Hippocampal formation (tissue), 2 donors: ENCODE data around the gene ACHE.

ENCODE experiments used
- DNase-seq, 2 donors: peaks; one replicate each; lab custom pipeline; 2025; lab: John Stamatoyannopoulos, UW

The ACHE gene

DNA sequence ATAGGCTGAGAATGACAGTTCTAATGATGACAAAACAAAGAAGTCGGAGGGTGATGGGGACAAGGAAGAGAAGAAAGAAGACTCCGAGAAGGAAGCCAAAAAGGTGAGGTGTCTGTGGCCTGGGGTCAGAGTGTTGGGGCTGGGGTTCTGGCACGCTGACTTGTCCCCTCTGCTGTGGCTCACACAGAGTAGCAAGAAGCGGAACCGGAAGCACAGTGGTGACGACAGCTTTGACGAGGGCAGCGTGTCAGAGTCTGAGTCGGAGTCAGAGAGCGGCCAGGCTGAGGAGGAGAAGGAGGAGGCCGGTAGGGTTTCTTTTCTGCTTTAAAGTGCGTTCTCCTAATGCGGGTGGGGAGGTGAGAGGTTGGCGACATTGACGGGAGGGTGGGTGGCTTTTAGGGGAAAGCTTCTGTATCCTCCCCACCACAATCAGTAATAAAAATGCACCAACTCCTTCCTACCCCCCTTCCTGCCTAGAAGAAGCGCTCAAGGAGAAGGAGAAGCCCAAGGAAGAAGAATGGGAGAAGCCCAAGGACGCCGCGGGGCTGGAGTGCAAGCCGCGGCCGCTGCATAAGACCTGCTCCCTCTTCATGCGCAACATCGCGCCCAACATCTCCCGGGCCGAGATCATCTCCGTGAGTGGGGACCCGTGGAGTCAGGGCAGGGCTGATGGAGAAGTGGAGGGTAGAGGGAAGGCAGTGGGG is 10.8 kb downstream of the ACHE start:
- no peak for DNase-seq

DNA sequence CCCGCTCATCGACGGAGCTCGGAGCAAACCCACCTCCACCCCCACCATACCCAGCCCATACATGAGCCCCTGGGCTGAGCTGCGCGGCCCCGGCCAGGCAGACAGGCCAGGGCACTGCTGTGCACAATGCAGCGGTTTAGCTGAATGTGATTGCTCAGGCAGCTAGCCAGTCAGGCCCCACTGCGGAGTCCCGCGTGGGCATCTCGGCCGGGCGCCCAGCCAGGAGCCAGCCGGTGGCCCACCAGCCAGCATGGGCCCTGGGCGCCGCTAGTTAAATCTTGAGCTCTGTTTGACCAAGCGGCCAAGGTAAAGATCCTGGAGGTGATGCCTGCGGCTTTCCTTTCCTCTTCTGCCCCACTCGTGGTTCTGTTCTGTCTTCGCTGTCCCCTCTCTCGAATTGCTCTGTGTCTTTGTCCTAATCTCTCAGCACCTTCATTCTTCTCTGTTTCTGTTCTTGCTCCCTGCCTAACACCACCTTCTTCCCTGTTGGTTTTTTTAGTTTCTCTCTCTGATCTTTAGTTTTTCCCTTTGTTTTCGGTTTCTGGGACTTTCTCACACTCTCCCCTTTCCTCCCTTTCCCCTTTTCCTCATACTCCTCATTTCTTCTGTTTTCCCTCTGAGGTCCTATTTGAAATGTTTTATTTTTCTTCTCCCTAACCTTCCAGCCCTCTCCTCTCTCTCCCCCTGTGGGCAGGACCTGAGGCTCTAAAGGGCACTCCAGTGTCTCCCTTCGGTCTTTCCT is 12.7 kb downstream of the ACHE start:
- no peak for DNase-seq

DNA sequence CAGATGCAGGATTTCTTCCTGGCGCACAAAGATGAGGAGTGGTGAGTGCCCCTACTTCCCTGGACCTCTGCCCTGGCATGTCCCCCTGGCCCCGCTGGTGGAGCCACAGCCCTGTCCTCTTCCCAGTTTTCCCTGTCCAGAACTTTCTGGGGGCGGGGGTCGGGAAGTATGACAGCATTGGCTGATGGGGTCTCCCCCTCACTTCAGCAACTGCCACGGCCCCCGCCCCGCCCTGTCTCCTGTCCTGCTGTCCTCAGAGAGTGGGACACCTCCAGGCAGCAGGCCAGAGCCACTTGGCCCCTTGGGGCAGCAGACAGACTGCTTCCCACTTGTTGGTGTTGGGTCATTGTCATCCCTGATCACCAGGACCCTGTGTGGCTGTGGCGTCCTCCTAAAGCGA is 13.5 kb downstream of the ACHE start:
- DNase-seq: no peak

GRCh38 chr7:100881136-100881535 is 14.6 kb downstream of the ACHE start:
- DNase-seq: no peak

DNA sequence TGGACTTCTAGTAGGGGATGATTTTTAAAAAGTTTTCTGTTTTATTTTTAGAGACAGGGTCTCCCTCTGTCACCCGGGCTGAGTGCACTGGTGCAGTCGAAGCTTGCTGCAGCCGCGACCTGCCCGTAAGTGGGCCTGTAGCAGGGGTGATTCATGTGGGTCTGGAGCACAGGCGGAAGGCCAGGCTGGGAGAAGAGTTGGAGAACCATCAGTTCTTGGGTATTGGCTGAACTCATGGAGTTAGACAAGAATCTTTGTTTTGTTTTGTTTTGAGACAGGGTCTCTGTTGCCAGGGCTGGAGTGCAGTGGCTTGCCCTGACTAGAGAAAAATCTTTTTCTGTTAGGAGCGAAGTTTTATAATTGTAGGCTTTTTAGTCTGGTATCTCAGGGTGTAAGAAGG is 15.0 kb downstream of the ACHE start:
- DNase-seq: no peak

- peak in 1 of 2 donors; percentile 16 for DNase-seq
Observed at GRCh38 chr7:100879685-100880261, 15.9 kb downstream of the ACHE start.

DNA sequence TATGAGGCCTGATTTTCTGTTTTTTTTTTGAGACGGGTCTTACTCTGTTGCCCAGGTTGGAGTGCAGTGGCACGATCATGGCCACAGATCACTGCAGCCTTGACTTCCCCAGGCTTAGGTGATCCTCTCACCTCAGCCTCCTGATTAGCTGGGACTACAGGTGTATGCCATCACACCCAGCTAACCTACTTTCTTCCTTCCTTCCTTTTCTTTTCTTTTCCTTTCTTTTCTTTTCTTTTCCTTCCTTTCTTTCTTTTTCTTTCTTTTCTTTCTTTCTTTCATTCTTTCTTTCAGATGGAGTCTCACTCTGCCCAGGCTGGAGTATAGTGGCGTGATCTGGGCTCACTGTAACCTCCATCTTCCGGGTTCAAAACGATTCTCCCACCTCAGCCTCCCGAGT is 17.0 kb downstream of the ACHE start:
- no peak for DNase-seq

DNA sequence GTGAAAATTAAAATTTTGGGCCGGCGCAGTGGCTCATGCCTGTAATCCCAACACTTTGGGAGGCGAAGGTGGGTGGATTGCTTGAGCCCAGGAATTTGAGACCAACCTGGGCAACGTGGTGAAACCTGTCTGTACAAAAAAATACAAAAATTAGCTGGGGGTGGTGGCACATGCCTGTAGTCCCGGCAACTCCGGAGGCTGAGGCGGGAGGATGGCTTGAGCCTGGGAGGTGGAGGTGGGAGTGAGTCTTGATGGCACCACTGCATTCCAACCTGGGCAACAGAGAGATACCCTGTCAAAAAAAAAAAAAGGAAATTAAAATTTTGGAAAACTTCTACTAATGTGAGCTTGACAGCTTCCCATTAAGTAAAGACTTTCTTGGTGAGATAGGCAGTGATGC is 17.7 kb downstream of the ACHE start:
- no peak for DNase-seq

- DNase-seq: no peak
Observed at GRCh38 chr7:100875356-100875751, 20.3 kb downstream of the ACHE start.

GRCh38 chr7:100874577-100875355 is 20.9 kb downstream of the ACHE start, which contains the start of gene SRRT:
Gene SRRT, plus strand, starts transcription at chr7:100875103. Its CDS starts 488 bp downstream, at chr7:100875591.
- DNase-seq: peak; percentile 97 to 98

DNA sequence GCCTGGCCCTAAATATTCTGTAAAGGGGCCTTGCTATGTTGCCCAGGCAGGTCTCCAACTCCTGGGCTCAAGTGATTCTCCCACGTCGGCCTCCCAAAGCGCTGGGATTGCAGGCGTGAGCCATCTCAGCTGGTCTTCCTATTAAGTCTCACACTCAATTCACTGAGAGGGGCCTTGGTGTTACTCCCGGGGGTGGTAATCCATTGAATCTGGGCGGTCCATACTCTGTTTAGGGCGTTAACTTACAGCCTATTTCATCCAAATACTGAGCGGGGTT is 21.4 kb downstream of the ACHE start:
- no peak for DNase-seq

DNA sequence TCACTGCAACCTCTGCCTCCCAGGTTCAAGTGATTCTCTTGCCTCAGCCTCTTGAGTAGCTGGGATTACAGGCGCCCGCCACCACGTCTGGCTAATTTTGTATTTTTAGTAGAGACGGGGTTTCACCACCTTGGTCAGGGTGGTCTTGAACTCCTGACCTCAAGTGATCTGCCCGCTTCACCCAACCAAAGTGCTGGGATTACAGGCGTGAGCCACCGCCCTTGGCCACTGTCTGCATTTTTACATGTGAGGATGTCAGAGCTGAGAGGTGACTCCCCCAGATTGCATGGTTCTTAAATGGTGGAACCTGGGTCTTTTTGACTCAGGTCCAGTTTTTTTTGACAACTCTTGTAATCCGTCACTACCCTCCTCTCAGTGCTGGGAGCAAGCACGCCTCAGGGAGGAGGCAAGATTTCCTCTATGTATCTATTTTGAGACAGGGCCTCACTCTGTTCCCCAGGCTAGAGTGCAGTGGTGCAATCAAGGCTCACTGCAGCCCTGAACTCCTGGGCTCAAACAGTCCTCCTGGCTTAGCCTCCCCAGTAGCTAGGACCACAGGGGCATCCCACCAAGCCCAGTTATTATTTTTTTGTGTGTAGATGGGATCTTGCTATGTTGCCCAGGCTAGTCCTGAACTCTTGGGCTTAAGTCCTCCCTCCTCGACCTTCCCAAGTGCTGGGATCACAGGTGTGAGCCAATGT is 21.9 kb downstream of the ACHE start:
- no peak for DNase-seq

DNA sequence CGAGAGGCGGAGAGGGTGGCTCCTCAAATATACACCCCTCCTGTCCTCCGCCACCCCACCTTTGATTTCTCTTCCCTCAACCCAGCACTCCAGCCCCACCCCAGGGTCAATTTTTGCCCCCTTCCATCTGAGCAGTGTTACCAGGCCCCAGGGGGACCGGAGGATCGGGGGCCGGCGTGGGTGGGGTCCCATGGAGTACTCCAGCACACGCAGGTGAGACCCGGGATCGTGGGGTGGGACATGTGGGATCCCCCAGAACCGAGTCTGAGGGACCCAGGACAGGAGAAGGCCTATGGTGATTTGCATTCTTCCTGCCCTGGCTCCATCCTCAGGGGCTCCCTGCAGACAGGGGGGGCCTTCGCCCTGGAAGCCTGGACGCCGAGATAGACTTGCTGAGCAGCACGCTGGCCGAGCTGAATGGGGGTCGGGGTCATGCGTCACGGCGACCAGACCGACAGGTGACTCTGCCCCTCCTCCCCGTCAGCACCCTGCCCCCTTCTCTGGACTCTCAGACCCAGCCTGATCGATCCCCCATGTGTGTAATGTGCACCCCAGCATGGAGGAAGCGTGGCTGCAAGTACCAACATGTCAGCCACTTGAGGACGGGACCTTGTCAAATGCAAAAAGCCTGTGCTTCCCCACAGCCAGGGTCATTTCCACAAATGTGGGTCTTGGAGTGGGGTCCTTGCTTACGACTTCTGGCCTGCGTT is 27.8 kb downstream of the ACHE start:
- DNase-seq: no peak

GRCh38 chr7:100867040-100867775 is 28.5 kb downstream of the ACHE start, which contains the start of gene TRIP6:
Gene TRIP6, plus strand, starts transcription at chr7:100867387. Its CDS starts 111 bp downstream, at chr7:100867498.
- DNase-seq: peak; percentile 61 to 67

GRCh38 chr7:100866729-100867039 is 29.0 kb downstream of the ACHE start:
- DNase-seq: no peak

- peak in 1 of 2 donors; percentile 81 for DNase-seq
Observed at GRCh38 chr7:100865938-100866728, 29.6 kb downstream of the ACHE start.

GRCh38 chr7:100865372-100865911 is 30.2 kb downstream of the ACHE start:
- DNase-seq: no peak

DNA sequence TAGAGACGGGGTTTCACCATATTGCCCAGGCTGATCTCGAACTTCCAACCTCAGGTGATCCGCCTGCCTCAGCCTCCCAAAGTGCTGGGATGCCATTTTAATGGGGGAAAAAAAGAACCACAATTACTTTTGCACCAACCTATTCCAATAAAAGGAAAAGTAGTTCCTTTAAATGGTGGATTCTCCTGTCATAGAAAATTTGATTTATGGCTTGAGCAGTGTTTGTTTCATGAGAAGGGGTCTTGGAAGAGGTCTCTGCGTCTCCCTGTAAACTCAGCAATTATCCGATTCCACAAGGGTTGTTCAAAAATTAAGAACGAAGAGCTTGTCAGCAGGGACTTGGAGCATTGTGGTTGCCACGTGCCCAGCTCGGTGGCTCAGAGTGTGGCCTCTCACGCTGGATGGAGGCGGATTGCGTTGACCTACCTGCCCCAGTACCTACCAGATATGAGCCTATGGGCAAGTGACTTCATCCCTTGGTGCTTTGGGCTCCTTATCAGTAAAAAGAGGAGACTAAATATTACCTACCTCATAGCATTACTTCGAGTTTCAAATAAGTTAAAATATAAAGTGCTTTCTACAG is 31.3 kb downstream of the ACHE start:
- DNase-seq: no peak

DNA sequence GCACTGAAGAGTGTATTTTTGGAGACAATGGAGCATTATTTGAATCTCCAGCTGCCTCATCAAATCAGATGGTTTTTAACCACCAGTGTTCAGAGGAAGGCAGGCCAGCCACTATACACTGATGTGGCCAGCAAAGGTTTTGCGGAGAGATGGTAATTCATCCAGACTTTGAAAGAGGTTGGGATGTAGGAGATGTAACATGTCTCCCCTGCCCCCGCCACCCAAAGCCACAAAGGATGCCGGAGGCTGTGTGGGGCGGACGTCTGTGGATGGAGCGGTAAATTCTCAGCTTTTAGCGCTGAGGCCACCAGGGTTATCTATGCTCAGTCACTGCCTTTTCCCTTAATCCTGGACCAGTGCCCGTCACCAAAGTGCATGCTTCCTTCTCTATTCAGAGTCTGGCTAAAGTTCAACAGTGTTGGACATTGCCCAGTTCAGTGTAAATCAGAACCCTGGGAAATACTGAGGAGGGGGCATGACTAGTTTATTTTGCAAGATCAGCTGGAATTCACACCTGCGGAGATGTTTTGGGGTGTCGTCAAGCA is 32.2 kb downstream of the ACHE start:
- no peak for DNase-seq
